IPS-15b (cell line): ENCODE results near the gene KDM4C.

ENCODE experiments used
- H3K27me3 ChIP-seq: one replicate; pipeline ENCODE4 v1.6.1; 2013; ENCODE audit warnings: low read length; ENCODE audit not compliant: control insufficient read depth, insufficient read depth
- H3K36me3 ChIP-seq: one replicate; pipeline ENCODE4 v1.6.1; 2013; ENCODE audit warnings: low read length; ENCODE audit not compliant: control insufficient read depth, insufficient read depth
- H3K4me1 ChIP-seq: one replicate; pipeline ENCODE4 v1.6.1; 2013; ENCODE audit warnings: mild to moderate bottlenecking, low read length; ENCODE audit not compliant: control insufficient read depth, insufficient read depth
- H3K4me3 ChIP-seq: one replicate; pipeline ENCODE4 v1.5.1; 2013; ENCODE audit warnings: low read depth, low read length
- H3K9ac ChIP-seq: one replicate; pipeline ENCODE4 v1.6.1; 2013; ENCODE audit warnings: low read depth, mild to moderate bottlenecking, low read length
- H3K9me3 ChIP-seq: one replicate; pipeline ENCODE4 v1.6.1; 2013; ENCODE audit warnings: mild to moderate bottlenecking, low read length; ENCODE audit not compliant: control insufficient read depth, insufficient read depth

KDM4C gene

DNA sequence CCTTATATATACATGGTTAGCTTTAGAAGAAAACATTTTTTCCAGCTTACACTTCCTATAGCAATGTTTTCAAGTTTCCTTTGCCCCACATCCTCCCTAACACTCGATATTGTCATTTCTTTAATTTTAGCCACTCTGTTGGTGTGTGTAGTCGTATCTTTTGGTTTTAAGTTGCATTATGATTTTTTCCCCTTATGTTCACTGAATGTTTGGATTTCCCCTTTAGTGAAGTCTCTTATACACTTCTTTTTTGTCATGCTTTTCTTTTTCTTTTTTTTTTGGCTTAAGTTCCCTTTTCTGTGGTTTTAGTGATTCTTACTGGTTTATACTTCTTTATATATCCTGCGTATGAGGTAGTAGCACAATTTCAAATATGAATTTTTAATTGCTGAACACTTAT, 58.8 kb downstream of the KDM4C start:
- H3K4me1 ChIP-seq = peaks cover 18% of the 10 kb centered on the region
- H3K9ac ChIP-seq = no peak overlapping the region
- no peak overlapping the region for H3K4me3 ChIP-seq
- H3K27me3 ChIP-seq = no peaks in the 10 kb centered on the region
- no peaks in the 10 kb centered on the region for H3K9me3 ChIP-seq
- no peaks in the 10 kb centered on the region for H3K36me3 ChIP-seq

DNA sequence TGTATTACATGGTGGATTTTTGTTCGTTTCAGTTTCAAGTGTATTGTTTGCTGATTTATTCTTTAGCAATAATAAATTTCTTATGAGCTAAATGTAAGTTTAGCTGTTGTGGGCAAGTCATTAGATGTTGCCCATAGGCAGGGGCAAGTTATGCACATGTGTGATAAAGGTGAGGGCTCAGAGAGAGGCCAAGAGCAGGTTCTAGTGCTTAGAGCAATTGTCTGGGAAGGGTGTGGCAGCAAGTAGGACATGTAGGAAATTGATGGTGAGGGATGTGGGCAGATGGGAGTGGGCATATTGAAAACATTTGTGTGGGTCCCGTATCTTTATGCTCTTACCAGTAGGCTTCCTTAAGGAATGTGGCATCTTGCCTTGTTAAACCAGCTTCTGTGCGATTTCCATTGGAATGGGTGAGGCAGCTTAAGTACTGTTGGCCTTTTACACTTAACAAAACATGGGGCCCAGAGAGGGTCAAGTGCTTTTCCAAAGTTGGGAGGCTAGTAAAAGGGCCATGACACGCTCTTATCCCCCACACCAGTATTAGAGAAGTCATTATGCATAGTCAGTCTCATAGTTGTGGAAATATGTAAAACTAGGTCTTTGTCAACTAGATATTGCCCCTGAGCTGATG, 60.6 kb downstream of the KDM4C start:
- no peak overlapping the region for H3K9ac ChIP-seq
- H3K4me1 ChIP-seq = peaks cover 24% of the 10 kb centered on the region
- no peaks in the 10 kb centered on the region for H3K36me3 ChIP-seq
- no peak overlapping the region for H3K4me3 ChIP-seq
- H3K27me3 ChIP-seq = no peaks in the 10 kb centered on the region
- no peaks in the 10 kb centered on the region for H3K9me3 ChIP-seq

DNA sequence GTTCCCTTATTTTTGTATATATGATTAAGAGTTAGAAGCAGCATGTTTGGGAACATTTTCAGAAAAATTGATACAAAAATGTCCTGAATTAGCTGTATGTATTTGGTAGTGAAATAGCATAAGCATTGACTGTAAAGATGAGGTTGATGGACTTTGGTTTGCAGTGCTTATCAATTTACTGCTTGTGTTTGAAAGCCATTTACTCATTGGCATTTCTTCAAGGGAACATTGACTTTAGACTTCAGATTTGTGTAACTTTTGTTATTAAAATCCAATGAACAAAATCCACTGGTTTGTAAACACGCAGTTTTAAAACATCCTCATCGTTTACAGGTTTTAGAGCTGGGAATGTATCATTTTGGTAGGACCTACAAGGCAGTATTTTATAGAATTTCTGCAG, 61.3 kb downstream of the KDM4C start:
- Histone ChIP-seq H3K27me3 (no peaks in the 10 kb centered on the region), H3K36me3 (no peaks in the 10 kb centered on the region), H3K4me1 (peaks cover 24% of the 10 kb centered on the region), H3K9me3 (no peaks in the 10 kb centered on the region), H3K9ac (no peak overlapping the region), H3K4me3 (no peak overlapping the region)

- Histone ChIP-seq H3K36me3 (no peaks in the 10 kb centered on the region), H3K9me3 (no peaks in the 10 kb centered on the region), H3K4me1 (peaks cover 24% of the 10 kb centered on the region), H3K9ac (no peak overlapping the region), H3K4me3 (no peak overlapping the region), H3K27me3 (no peaks in the 10 kb centered on the region)
Observed at GRCh38 chr9:6819529-6819928, 61.8 kb downstream of the KDM4C start.

DNA sequence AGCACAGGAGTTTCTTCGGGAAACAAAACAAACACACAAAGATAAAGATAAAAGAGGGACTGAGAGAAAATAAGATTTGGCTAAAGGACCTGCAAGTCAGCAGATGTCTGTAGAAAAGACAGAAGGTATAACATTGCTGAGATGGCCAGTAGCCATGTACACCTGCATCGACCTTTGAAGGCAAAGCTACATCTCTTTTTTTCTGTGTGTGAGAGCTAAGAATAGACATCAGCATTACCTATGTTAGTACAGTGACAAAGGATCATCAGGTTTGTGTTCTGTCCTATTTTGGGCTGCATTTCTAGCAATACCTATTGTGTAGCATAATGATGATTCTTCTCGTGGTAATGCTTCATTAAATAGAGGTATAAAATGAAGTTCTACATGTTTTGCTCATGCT, 64.9 kb downstream of the KDM4C start:
- H3K36me3 ChIP-seq = no peaks in the 10 kb centered on the region
- H3K9me3 ChIP-seq = no peaks in the 10 kb centered on the region
- no peak overlapping the region for H3K9ac ChIP-seq
- peaks cover 24% of the 10 kb centered on the region for H3K4me1 ChIP-seq
- no peaks in the 10 kb centered on the region for H3K27me3 ChIP-seq
- no peak overlapping the region for H3K4me3 ChIP-seq

DNA sequence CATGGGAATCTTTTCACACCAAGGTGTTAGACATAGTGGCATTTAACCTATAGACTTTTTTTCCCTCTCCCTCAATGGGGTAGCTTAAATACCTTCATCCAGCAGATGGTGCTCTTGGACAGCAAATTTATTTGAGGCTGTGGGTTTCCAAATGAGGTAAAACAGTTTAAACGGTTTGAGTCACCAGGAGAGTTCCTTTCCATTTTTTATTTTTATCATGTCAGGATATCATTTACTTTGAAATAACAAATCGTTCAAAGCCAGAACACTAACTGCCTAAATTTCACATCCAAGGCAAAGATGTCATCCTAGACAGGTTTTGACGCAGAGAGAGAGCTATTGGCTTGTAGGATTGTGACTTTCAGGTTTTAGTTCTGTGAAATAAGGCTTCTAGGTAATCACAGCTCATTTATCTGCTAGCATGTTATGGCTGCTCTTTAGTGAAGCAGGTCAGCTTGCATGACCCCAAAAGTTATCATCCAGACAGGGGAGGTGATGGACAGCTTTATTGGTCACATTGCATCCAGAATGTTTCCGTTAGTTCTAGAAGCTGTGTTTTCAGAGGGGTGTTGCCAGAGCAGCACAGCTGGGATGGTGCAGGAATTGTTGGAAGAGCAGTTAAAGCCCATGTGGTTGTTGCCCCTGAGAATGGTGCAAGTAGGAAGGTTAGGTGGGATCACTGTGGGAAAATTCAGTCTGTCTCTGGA, 69.8 kb downstream of the KDM4C start:
- H3K4me1 ChIP-seq = no peaks in the 10 kb centered on the region
- H3K4me3 ChIP-seq = no peak overlapping the region
- no peak overlapping the region for H3K9ac ChIP-seq
- H3K27me3 ChIP-seq = no peaks in the 10 kb centered on the region
- H3K36me3 ChIP-seq = no peaks in the 10 kb centered on the region
- H3K9me3 ChIP-seq = no peaks in the 10 kb centered on the region

GRCh38 chr9:6829027-6829426, 71.3 kb downstream of the KDM4C start:
- Histone ChIP-seq H3K9ac (no peak overlapping the region), H3K36me3 (peaks cover 1% of the 10 kb centered on the region), H3K4me1 (no peaks in the 10 kb centered on the region), H3K9me3 (no peaks in the 10 kb centered on the region), H3K27me3 (no peaks in the 10 kb centered on the region), H3K4me3 (no peak overlapping the region)

GRCh38 chr9:6829536-6829935, 71.8 kb downstream of the KDM4C start:
- Histone ChIP-seq H3K9me3 (no peaks in the 10 kb centered on the region), H3K36me3 (peaks cover 6% of the 10 kb centered on the region), H3K9ac (no peak overlapping the region), H3K4me1 (no peaks in the 10 kb centered on the region), H3K4me3 (no peak overlapping the region), H3K27me3 (no peaks in the 10 kb centered on the region)

DNA sequence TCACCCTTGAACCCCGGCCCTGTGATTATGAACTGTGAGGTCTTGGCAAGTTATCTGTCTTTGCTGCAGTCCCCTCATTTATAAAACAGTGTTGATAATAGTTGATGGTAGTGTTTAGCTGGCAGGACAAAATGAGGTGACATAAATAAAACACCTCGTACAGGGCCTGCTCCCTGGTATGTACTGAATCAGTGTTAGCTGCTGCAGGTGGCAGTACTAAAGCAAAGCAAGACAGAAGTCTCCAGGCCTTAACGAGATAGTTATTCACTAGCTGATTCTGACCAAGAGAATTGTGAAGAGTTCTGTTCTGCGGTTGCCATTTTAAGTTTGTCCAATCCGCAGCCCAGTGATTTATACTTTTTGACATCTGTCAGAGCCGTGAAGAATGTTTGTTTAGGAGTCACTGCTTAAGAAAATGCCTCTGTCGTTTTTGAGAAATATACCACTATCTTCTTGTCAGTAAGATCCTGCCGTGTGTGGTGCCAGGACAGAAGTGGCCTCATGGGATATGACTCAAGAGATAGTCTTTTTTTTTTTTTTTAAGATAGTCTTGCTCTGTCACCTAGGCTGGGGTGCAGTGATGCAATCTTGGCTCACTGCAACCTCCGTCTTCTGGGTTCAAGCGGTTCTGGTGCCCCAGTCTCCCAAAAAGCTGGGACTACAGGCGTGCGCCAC, 75.9 kb downstream of the KDM4C start:
- no peaks in the 10 kb centered on the region for H3K27me3 ChIP-seq
- H3K36me3 ChIP-seq = peaks cover 14% of the 10 kb centered on the region
- H3K4me3 ChIP-seq = no peak overlapping the region
- no peak overlapping the region for H3K9ac ChIP-seq
- H3K9me3 ChIP-seq = no peaks in the 10 kb centered on the region
- no peaks in the 10 kb centered on the region for H3K4me1 ChIP-seq

DNA sequence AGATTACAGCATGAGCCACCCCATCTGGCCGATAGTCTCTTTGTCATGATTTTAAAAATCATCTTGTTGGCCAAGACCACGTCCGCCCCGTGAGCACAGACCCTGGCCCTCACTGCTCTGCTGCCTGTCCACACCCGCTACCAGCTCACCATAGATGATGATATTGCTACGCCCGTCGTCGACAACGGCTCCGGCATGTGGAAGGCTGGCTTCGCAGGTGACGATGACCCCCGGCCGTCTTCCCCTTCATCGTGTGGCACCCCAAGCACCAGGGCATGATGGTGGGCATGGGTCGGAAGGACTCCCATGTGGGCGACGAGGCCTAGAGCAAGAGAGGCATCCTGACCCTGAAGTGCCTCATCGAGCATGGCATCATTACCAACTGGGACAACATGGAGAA, 76.5 kb downstream of the KDM4C start:
- Histone ChIP-seq H3K36me3 (peaks cover 14% of the 10 kb centered on the region), H3K9ac (no peak overlapping the region), H3K27me3 (no peaks in the 10 kb centered on the region), H3K4me1 (no peaks in the 10 kb centered on the region), H3K4me3 (no peak overlapping the region), H3K9me3 (no peaks in the 10 kb centered on the region)

GRCh38 chr9:6838158-6838557, 80.4 kb downstream of the KDM4C start:
- Histone ChIP-seq H3K27me3 (no peaks in the 10 kb centered on the region), H3K9me3 (no peaks in the 10 kb centered on the region), H3K4me1 (no peaks in the 10 kb centered on the region), H3K9ac (no peak overlapping the region), H3K4me3 (no peak overlapping the region), H3K36me3 (peaks cover 14% of the 10 kb centered on the region)

DNA sequence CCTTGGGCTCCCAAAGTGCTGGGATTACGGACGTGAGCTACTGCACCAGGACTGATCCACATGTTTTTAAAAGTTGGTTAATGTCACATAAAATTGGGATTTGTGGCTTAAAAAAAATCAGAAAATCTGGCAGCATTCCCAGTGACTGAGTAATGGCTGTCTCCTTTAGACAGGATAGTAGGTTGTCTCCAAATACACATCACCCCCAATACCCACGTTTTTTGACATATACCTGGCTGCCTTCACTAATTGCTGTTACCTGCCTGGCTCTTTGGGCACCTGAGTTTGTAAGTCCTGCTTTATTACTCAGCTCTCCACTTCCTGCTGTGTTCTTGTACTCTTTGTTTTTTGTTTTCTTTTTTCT, 84.8 kb downstream of the KDM4C start:
- Histone ChIP-seq H3K36me3 (no peaks in the 10 kb centered on the region), H3K9me3 (no peaks in the 10 kb centered on the region), H3K27me3 (no peaks in the 10 kb centered on the region), H3K4me3 (no peak overlapping the region), H3K9ac (no peak overlapping the region), H3K4me1 (no peaks in the 10 kb centered on the region)
